Hepatocyte (in vitro differentiated cells): ENCODE measurements around the gene SETD7. TPM values are rescaled to one million over a fixed set of nuclear protein-coding genes. Genes with fewer than 3 reads are reported as not detected.

Experiments used
- DNase-seq: peaks from one replicate; pipeline ENCODE4 v3.0.0-alpha.2; 2016; ENCODE audit warnings: low spot score
- H2AFZ ChIP-seq: fragments of 200-600 bp; sonication (generic); 2 replicates; pipeline ENCODE4 v1.6.0; 2016; ENCODE audit warnings: antibody characterized with exemption, mild to moderate bottlenecking
- H3K27ac ChIP-seq: fragments of 200-600 bp; sonication (generic); 2 replicates; pipeline ENCODE4 v1.5.1; 2016; ENCODE audit warnings: mild to moderate bottlenecking
- H3K27me3 ChIP-seq: fragments of 200-600 bp; sonication (generic); 2 replicates; pipeline ENCODE4 v1.6.1; 2016
- H3K36me3 ChIP-seq: fragments of 200-600 bp; sonication (generic); replicated peaks from 2 replicates; pipeline ENCODE4 v1.5.1; 2016; ENCODE audit warnings: low read depth; ENCODE audit not compliant: insufficient read depth
- H3K4me1 ChIP-seq: fragments of 200-600 bp; sonication (generic); 2 replicates; pipeline ENCODE4 v1.5.1; 2016; ENCODE audit warnings: mild to moderate bottlenecking, moderate library complexity; ENCODE audit not compliant: insufficient read depth
- H3K4me2 ChIP-seq: fragments of 200-600 bp; sonication (generic); 2 replicates; pipeline ENCODE4 v1.6.0; 2016
- H3K4me3 ChIP-seq: fragments of 200-600 bp; sonication (generic); 2 replicates; pipeline ENCODE4 v1.5.1; 2016; ENCODE audit warnings: mild to moderate bottlenecking
- H3K79me2 ChIP-seq: fragments of 200-600 bp; sonication (generic); 2 replicates; pipeline ENCODE4 v1.6.0; 2017; ENCODE audit warnings: mild to moderate bottlenecking
- H3K9me2 ChIP-seq: fragments of 200-600 bp; sonication (generic); replicated peaks from 2 replicates; pipeline ENCODE4 v1.6.0; 2017; ENCODE audit warnings: mild to moderate bottlenecking; ENCODE audit not compliant: insufficient read depth
- H3K9me3 ChIP-seq: fragments of 200-600 bp; sonication (generic); 2 replicates; pipeline ENCODE4 v1.5.1; 2016; ENCODE audit warnings: low read depth, mild to moderate bottlenecking
- H4K20me1 ChIP-seq: fragments of 200-600 bp; sonication (generic); 2 replicates; pipeline ENCODE4 v1.6.0; 2016; ENCODE audit warnings: mild to moderate bottlenecking; ENCODE audit not compliant: insufficient read depth, poor library complexity, severe bottlenecking
- EZH2 ChIP-seq: fragments of 200-600 bp; sonication (generic); IDR thresholded peaks from 2 replicates; pipeline ENCODE4 v1.6.1; 2016; ENCODE audit warnings: antibody characterized with exemption, mild to moderate bottlenecking, borderline replicate concordance
- EZH2phosphoT487 ChIP-seq: fragments of 200-600 bp; sonication (generic); IDR thresholded peaks from one replicate; pipeline ENCODE4 v1.6.1; 2018; ENCODE audit warnings: antibody characterized with exemption, mild to moderate bottlenecking, low read depth, moderate library complexity; ENCODE audit not compliant: unreplicated experiment, severe bottlenecking
- WGBS: methylation state at CpG from one replicate; pipeline ENCODE4 v1.1.6; 2016; ENCODE audit warnings: low lambda C conversion rate; ENCODE audit errors: missing lambda C conversion rate; 5-methylcytosine and 5-hydroxymethylcytosine counted together
- polyA plus RNA-seq: library from polyadenylated mRNA; unstranded; fragments of >200 nt; fragmentation: Nextera tagmentation; extraction: Ambion mirVana; gene quantifications from 2 replicates; pipeline ENCODE4 v1.2.1, GENCODE V29; 2016
- total RNA-seq: library from RNA; depleted of rRNA; stranded (reverse); fragments of >200 nt; gene quantifications from 2 replicates; pipeline ENCODE4 v1.2.3, GENCODE V29; 2014
- TF ChIP-seq, protein P1 (sequence below): fragments of 200-600 bp; sonication (generic); IDR thresholded peaks from 2 replicates; pipeline ENCODE4 v1.5.1; 2016; ENCODE audit warnings: antibody characterized with exemption, mild to moderate bottlenecking; ENCODE audit not compliant: poor library complexity

Gene SETD7
- total and polyA plus RNA-seq, 2 experiments from 2014 or later: 7.3 to 27.6 TPM

GRCh38 chr4:139533511-139533910, 22.5 kb downstream of the SETD7 start:
- Histone ChIP-seq H3K4me1 (no peaks in the 10 kb centered on the region), H3K4me2 (no peak overlapping the region), H3K27ac (no peak overlapping the region), H3K9me2 (no peaks in the 10 kb centered on the region), H2AFZ (no peak overlapping the region), H3K79me2 (peaks cover 15% of the 10 kb centered on the region), H3K4me3 (no peak overlapping the region), H3K36me3 (no peaks in the 10 kb centered on the region), H3K9me3 (no peaks in the 10 kb centered on the region), H4K20me1 (peaks cover under 1% of the 10 kb centered on the region), H3K27me3 (no peaks in the 10 kb centered on the region)
- no peak for DNase-seq
- no peak for TF ChIP-seq EZH2phosphoT487
- no peak for TF ChIP-seq EZH2
- TF ChIP-seq, protein P1, sequence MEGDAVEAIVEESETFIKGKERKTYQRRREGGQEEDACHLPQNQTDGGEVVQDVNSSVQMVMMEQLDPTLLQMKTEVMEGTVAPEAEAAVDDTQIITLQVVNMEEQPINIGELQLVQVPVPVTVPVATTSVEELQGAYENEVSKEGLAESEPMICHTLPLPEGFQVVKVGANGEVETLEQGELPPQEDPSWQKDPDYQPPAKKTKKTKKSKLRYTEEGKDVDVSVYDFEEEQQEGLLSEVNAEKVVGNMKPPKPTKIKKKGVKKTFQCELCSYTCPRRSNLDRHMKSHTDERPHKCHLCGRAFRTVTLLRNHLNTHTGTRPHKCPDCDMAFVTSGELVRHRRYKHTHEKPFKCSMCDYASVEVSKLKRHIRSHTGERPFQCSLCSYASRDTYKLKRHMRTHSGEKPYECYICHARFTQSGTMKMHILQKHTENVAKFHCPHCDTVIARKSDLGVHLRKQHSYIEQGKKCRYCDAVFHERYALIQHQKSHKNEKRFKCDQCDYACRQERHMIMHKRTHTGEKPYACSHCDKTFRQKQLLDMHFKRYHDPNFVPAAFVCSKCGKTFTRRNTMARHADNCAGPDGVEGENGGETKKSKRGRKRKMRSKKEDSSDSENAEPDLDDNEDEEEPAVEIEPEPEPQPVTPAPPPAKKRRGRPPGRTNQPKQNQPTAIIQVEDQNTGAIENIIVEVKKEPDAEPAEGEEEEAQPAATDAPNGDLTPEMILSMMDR: no peak
- 62% methylated on average over 3 of the region's 3 CpGs for WGBS

GRCh38 chr4:139532947-139533346, 23.1 kb downstream of the SETD7 start:
- H2AFZ ChIP-seq: no peak overlapping the region
- H3K27me3 ChIP-seq: no peaks in the 10 kb centered on the region
- no peaks in the 10 kb centered on the region for H3K9me3 ChIP-seq
- no peaks in the 10 kb centered on the region for H3K36me3 ChIP-seq
- H3K27ac ChIP-seq: no peak overlapping the region
- H4K20me1 ChIP-seq: no peaks in the 10 kb centered on the region
- no peaks in the 10 kb centered on the region for H3K4me1 ChIP-seq
- TF ChIP-seq EZH2 (no peak), EZH2phosphoT487 (no peak)
- TF ChIP-seq, protein P1: no peak
- H3K4me3 ChIP-seq: no peak overlapping the region
- H3K9me2 ChIP-seq: no peaks in the 10 kb centered on the region
- no peak for DNase-seq
- H3K4me2 ChIP-seq: no peak overlapping the region
- 74% methylated on average over 8 of the region's 8 CpGs for WGBS
- H3K79me2 ChIP-seq: peaks cover 10% of the 10 kb centered on the region

DNA sequence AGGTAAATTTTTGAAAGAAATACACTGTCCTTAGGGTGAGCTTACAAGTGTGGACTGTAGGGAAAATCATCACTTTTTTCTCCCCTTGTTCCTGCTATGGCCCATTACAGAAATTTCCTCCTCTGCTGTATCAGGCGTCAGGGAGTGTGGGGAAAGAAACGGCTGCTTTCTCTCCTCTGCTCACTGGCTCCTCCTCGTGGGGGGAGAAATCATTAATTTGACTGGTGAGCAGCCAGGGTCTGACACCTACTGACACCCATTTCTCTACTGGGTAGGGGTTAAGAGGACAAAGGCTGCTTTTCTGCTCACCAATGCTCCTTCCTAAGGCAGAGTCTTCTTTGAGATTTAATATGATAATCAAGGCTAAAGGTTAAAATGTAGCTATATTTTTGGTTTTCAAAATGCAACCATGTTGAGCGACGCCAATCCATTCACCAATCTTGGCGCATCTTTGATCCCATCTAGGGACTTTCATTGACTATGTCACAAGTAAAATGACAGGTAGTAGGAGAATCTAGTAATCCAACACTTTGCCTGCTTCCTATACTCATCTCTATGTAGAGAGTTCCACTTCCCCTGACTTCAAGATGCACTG, 25.1 kb downstream of the SETD7 start:
- Histone ChIP-seq H2AFZ (no peak overlapping the region), H3K9me3 (no peaks in the 10 kb centered on the region), H3K4me1 (no peaks in the 10 kb centered on the region), H3K27me3 (no peaks in the 10 kb centered on the region), H3K27ac (no peak overlapping the region), H4K20me1 (no peaks in the 10 kb centered on the region), H3K4me3 (no peak overlapping the region), H3K9me2 (no peaks in the 10 kb centered on the region), H3K4me2 (no peak overlapping the region), H3K36me3 (no peaks in the 10 kb centered on the region), H3K79me2 (no peaks in the 10 kb centered on the region)
- 63% methylated on average over 6 of the region's 6 CpGs for whole genome bisulfite sequencing
- TF ChIP-seq, protein P1: peak; percentile 51
- TF ChIP-seq EZH2: no peak
- peak; percentile 61 for DNase-seq
